ENCODE results near the gene SLC1A7.

The SLC1A7 gene

GRCh38 chr1:53062708-53063591 is 79.5 kb downstream of the SLC1A7 start:
- no peak for DNase-seq (ENCODE audit: low read depth in 2 of 2)

GRCh38 chr1:53061859-53062707 is 80.4 kb downstream of the SLC1A7 start, which contains the start of gene PODN:
PODN (plus strand) TSS chr1:53062213; CDS start chr1:53069856, 7,643 bp downstream.
- no peak for DNase-seq (ENCODE audit: low read depth in 2 of 2)

DNA sequence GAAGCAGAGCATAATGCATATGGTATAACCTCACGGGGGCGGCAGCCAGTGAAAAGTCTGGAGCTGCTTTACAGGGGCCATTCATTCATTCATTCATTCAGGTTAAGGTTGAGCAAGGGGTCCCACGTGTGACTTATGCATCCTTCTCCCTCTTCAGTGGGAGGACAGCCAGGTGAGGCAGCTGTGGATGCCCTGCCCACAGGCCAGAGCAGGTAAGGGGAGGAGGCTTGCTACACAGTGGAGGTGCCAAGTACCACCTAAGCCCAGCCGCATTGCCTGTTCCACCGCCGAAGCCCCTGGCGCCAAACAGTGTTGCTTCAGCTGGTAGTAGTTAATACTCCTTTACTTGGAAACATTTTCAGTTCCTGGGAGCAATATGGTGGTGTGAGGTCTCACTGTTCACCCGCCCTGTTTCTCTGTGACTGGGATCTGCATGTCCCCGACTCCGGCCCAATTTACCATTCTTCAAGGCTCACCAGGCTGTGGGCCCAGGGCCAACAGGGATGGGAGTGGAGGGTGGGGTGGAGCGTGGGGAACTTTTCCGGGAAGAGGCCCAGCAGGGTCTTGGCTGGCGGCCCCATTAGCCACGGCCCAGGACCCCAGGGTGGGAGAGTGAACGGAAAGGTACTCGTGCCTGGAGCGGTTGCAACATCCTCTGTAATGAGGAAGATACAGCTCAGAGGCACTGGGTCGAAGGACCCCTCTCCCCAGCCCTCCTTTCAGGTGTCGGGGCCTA is 81.1 kb downstream of the SLC1A7 start:
- DNase-seq (ENCODE audit: low read depth in 2 of 2) = no peak

DNA sequence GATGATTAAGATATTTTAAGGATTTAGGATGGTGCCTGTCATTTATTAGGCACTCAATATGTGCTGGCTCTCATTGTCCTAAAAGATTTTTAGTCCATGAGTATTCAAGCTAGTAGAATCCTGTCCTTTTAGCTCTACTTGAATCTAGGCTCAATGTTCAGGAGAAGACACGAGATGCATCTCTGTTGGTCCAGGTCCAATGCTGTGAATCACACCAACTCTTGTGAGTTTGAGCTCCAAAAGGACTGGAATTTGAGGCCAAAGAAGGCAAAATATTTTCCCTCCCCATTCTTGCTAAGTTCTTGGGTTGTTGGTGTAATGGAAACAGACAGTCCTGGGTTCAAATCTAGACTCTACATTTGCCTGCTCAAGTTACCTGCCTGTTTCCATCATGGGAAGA is 81.9 kb downstream of the SLC1A7 start:
- DNase-seq (ENCODE audit: low read depth in 2 of 2) = no peak

- DNase-seq (ENCODE audit: low read depth in 2 of 2) = no peak
Observed at GRCh38 chr1:53057127-53057526, 85.3 kb downstream of the SLC1A7 start.

DNA sequence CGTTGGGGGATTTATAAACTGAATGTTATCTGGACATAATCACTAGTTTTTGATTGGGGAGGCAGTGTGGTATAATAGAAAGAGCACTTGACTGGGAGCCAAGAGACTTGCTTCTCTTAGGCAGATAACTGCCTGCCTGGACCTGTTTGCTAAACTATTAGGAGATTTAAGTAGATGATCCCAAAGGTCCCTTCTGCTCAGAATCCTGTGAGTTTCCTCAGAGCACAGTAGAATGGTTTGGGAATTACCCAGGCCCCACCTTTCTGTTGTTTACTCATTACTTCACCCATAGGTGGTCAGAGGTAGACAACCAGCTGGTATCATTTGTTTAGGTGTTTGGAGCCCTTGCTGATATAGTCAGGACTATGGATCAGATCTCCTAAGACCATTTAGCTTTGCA is 90.8 kb downstream of the SLC1A7 start:
- DNase-seq (ENCODE audit: low read depth in 2 of 2) = no peak

GRCh38 chr1:53050310-53050709 is 92.1 kb downstream of the SLC1A7 start:
- DNase-seq (ENCODE audit: low read depth in 2 of 2) = no peak

GRCh38 chr1:53049574-53049967 is 92.9 kb downstream of the SLC1A7 start:
- DNase-seq (ENCODE audit: low read depth in 2 of 2) = no peak

- DNase-seq (ENCODE audit: low read depth in 2 of 2) = no peak
Observed at GRCh38 chr1:53048960-53049573, 93.4 kb downstream of the SLC1A7 start.

DNA sequence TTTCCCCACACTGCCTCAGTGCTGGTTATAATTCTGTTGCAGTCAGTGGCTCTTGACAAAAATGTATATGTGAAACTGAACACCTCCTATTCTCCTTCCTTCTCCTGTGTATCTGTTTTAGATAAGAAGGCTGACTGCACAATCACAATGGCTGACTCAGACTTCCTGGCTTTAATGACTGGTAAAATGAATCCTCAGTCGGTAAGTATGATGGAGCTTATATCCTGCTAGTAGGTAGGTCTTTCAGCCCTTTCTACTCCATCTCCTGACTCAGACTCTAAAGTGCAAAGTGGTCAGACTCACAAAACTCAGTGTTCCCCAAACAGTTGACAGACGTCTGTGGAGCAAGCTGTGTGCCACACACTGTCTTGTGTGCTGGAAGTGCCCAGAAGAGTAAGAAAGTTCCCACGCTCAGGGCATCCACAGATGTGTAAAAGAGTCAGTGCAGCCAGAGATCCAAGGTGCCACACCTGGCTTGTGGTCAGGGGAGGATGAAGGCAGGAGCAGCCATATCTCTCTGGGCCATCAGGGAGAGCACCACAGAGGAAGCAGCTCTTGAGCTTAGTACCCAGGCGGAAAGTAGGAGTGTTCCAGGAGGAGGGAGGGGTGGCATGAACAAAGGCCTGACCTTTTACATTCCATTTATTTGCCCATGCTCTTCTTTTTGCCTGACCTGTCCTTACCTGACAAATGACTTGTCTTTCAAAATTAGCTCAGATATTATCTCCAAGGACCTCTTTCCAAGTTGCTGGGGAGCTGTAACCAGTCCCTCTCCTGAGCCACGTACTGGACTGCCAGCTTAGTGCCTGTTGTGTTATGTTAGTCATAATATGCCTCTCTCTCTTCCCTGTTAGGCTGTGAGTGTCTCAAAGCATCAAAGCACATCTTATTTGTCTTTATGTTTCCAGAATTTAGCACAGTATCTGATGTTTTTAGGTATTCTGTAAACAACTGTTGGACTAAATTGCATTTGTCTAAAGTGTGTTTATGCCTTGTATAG is 94.4 kb downstream of the SLC1A7 start:
- no peak for DNase-seq (ENCODE audit: low read depth in 2 of 2)

- DNase-seq (ENCODE audit: low read depth in 2 of 2) = no peak
Observed at GRCh38 chr1:53046930-53047329, 95.5 kb downstream of the SLC1A7 start.

GRCh38 chr1:53044926-53045325 is 97.5 kb downstream of the SLC1A7 start:
- DNase-seq (ENCODE audit: low read depth in 2 of 2) = no peak

GRCh38 chr1:53043271-53043670 is 99.2 kb downstream of the SLC1A7 start:
- no peak for DNase-seq (ENCODE audit: low read depth in 2 of 2)

DNA sequence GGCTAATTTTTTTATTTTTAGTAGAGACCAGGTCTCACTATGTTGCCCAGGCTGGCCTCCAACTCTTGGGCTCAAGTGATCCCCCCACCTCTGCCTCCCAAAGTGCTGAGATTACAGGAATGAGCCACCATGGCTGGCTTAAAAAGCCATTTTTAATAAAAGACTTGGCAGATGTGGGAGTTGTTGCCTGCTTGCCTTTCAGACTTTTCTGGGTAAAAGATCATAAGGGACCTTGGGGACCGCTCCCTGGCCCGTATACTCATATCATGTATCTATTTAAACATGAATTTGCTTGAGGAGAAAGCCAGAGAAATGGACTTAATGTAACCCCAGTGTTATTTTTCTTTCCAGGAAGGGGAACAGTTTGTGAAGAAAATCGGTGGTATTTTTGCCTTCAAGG is 103.9 kb downstream of the SLC1A7 start:
- DNase-seq (ENCODE audit: low read depth in 2 of 2) = no peak

Data from stimulated activated CD4-positive, alpha-beta T cell treated with anti-CD3 and anti-CD28 coated beads, Interleukin-12 subunit alpha, Interleukin-12 subunit beta, amount 100 ng/mL, for 24 hours (primary cell).